Measurements from ENCODE around the gene LIFR. TPM values are rescaled to one million over a fixed set of nuclear protein-coding genes. Genes with fewer than 3 reads are reported as not detected.

LIFR gene
- polyA plus RNA-seq, 1 of the 3 experiments (the other 2 are of a cell fraction), result 3.8 TPM

DNA sequence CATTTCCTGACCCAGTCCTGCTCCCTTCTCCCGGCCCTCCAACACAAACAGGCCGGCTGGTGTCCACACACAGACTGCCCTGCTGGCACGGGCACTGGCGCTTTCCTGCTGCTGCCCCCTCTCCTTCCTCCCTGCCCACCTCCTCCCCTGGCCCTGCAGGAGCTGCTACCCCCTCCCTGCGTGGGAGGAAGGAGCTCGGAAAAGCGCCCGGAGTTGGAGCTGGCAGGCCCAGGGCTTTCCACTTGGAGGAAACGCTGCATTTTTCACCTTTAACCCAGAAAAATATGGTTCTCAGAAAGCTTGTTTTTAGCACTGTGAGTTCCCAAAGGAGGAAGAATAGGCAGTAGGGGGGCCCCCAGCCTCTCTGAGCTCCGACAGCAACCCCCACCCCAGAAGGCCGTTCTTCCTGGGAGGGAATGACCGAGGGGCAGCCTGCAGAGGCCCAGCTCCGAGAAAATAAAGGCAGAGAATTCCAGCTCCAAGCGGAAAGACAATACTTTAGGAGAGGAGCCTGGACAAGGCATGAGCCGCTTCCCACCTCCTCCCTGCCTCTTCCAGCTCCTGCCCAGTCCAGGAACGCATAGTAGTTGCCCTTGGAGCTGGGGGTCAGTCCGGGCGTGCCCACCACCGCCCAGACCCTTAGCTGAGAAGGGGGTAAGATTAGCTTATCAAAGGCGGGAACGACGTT, 88.9 kb downstream of the LIFR start (continued):
- TF ChIP-seq PBX3 (IDR thresholded peaks at IDR 0.05), result no peak

GRCh38 chr5:38466424-38467189, 89.8 kb downstream of the LIFR start:
- CTCF ChIA-PET, result interaction anchor here (0.8 to 1.2 kb wide), 4 partner anchors 11 to 341 kb away, joined by 3 to 4 read pairs (median 3); no protein-coding TSS in a partner anchor
- Histone ChIP-seq H3K79me2 (ENCODE audit: insufficient read depth) (no peaks in the 10 kb centered on the region), H3K27me3 (ENCODE audit: insufficient read depth) (no peaks in the 10 kb centered on the region), H3K4me3 (ENCODE audit: low read depth in 2 of 2, low read length in 1 of 2) (no peak overlapping the region), H2AFZ (ENCODE audit: low read depth) (peak overlapping the region; percentile 84; the same call in 1 of the 2 replicates), H3K27ac (ENCODE audit: low read depth in 2 of 2, low read length in 1 of 2) (peak overlapping the region in 1 of 2 experiments; percentile 57; a peak in 1 of 4 replicates), H3K9ac (peak overlapping the region; percentile 34; the same call in 1 of the 2 replicates), H3K36me3 (replicated peaks in 1 of 2; ENCODE audit: control insufficient read depth in 1 of 2, insufficient read depth in 2 of 2, low read length in 1 of 2) (no peaks in the 10 kb centered on the region), H4K20me1 (ENCODE audit: insufficient read depth) (no peaks in the 10 kb centered on the region), H3K4me1 (ENCODE audit: control insufficient read depth in 1 of 2, insufficient read depth in 2 of 2, low read depth in 1 of 2, low read length in 1 of 2) (peaks cover 13 to 43% of the 10 kb centered on the region in 2 experiments; a peak in 3 of 4 replicates), H3F3A (replicated peaks; ENCODE audit: insufficient read depth) (peaks cover 25% of the 10 kb centered on the region), H3K9me3 (no peaks in the 10 kb centered on the region), H3K9me2 (no peaks in the 10 kb centered on the region), H3K4me2 (peak overlapping the region; percentile 54; the same call in 1 of the 2 replicates)
- POLR2A ChIA-PET, result no interaction called here
- DNase-seq, result no peak
- TF ChIP-seq EZH2phosphoT487 (IDR thresholded peaks at IDR 0.05; ENCODE audit: borderline replicate concordance, low read depth) (no peak), SMC3 (IDR thresholded peaks at IDR 0.05; ENCODE audit: low read depth, low read length) (no peak), POLR2AphosphoS5 (IDR thresholded peaks at IDR 0.05; ENCODE audit: low read depth, low read length) (no peak), TCF12 (IDR thresholded peaks at IDR 0.05) (no peak), EP300 (IDR thresholded peaks at IDR 0.05; ENCODE audit: borderline replicate concordance in 1 of 2, low read depth in 1 of 2, low read length in 1 of 2) (no peak), TAF1 (IDR thresholded peaks at IDR 0.05; ENCODE audit: borderline replicate concordance, low read depth, low read length) (no peak), SIN3A (IDR thresholded peaks at IDR 0.05; ENCODE audit: borderline replicate concordance, low read depth, low read length) (no peak), FOXM1 (IDR thresholded peaks at IDR 0.05; ENCODE audit: low read depth) (no peak), CTCF (IDR thresholded peaks at IDR 0.05) (no peak), RFX5 (IDR thresholded peaks at IDR 0.05; ENCODE audit: low read length) (no peak), MAX (IDR thresholded peaks at IDR 0.05; ENCODE audit: low read depth) (no peak), RCOR1 (IDR thresholded peaks at IDR 0.05; ENCODE audit: low read length) (no peak), NFIC (IDR thresholded peaks at IDR 0.05; ENCODE audit: borderline replicate concordance) (no peak), FOXJ3 (CRISPR knock-in tag; IDR thresholded peaks at IDR 0.05) (no peak)
- TF ChIP-seq, protein P1, sequence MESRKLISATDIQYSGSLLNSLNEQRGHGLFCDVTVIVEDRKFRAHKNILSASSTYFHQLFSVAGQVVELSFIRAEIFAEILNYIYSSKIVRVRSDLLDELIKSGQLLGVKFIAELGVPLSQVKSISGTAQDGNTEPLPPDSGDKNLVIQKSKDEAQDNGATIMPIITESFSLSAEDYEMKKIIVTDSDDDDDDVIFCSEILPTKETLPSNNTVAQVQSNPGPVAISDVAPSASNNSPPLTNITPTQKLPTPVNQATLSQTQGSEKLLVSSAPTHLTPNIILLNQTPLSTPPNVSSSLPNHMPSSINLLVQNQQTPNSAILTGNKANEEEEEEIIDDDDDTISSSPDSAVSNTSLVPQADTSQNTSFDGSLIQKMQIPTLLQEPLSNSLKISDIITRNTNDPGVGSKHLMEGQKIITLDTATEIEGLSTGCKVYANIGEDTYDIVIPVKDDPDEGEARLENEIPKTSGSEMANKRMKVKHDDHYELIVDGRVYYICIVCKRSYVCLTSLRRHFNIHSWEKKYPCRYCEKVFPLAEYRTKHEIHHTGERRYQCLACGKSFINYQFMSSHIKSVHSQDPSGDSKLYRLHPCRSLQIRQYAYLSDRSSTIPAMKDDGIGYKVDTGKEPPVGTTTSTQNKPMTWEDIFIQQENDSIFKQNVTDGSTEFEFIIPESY (IDR thresholded peaks at IDR 0.05; ENCODE audit: borderline replicate concordance, low read depth), result no peak
- 86% methylated on average over 16 of the region's 24 CpGs for WGBS (ENCODE audit: low lambda C conversion rate)

Measured in SK-N-SH (cell line).